Mesenchymal stem cell (in vitro differentiated cells and primary cell): ENCODE data around the gene ADSL.
"Not testable (repeated sequence)": the region's sequence is repeated elsewhere in the genome, so short reads cannot be mapped to it uniquely, and the experiment has no call there.

Experiments used
- DNase-seq: peaks from one replicate; pipeline ENCODE4 v3.0.0-alpha.2; 2013
- H2AFZ ChIP-seq: one replicate; pipeline ENCODE4 v1.6.1; 2013; ENCODE audit warnings: low read depth, mild to moderate bottlenecking, control low read depth, inconsistent platforms, low read length, moderate library complexity
- H2AK5ac ChIP-seq: 2 replicates; pipeline ENCODE4 v1.6.1; 2013; ENCODE audit warnings: low read length, moderate library complexity, mild to moderate bottlenecking, inconsistent platforms; ENCODE audit not compliant: severe bottlenecking
- H2BK120ac ChIP-seq: one replicate; pipeline ENCODE4 v1.6.1; 2013; ENCODE audit warnings: low read depth, mild to moderate bottlenecking, inconsistent platforms, low read length, moderate library complexity
- H2BK12ac ChIP-seq, 2 experiments: one replicate each; pipeline ENCODE4 v1.6.1; 2013; ENCODE audit warnings: inconsistent platforms in 2 of 2, low read length in 2 of 2, mild to moderate bottlenecking in 2 of 2, moderate library complexity in 2 of 2, control low read depth in 1 of 2
- H2BK15ac ChIP-seq: one replicate; pipeline ENCODE4 v1.6.1; 2013; ENCODE audit warnings: mild to moderate bottlenecking, low read depth, inconsistent platforms; ENCODE audit not compliant: poor library complexity, severe bottlenecking
- H2BK5ac ChIP-seq: 2 replicates; pipeline ENCODE4 v1.6.1; 2013; ENCODE audit warnings: low read depth, mild to moderate bottlenecking, low read length, control low read depth, inconsistent platforms; ENCODE audit not compliant: poor library complexity, severe bottlenecking
- H3K14ac ChIP-seq, 2 experiments: one replicate each; pipeline ENCODE4 v1.6.1; 2013; ENCODE audit warnings: inconsistent platforms in 2 of 2, low read length in 2 of 2, control low read depth in 1 of 2, mild to moderate bottlenecking in 1 of 2, moderate library complexity in 1 of 2
- H3K18ac ChIP-seq, 2 experiments: one replicate each; pipeline ENCODE4 v1.6.1; 2013; ENCODE audit warnings: inconsistent platforms in 2 of 2, low read length in 2 of 2, control low read depth in 1 of 2, low read depth in 1 of 2, mild to moderate bottlenecking in 1 of 2
- H3K23ac ChIP-seq, 2 experiments: one replicate each; pipeline ENCODE4 v1.6.1; 2013; ENCODE audit warnings: inconsistent platforms in 2 of 2, low read length in 2 of 2, mild to moderate bottlenecking in 2 of 2, moderate library complexity in 2 of 2, control low read depth in 1 of 2
- H3K27ac ChIP-seq: 2 replicates; pipeline ENCODE4 v1.5.1; 2013; ENCODE audit warnings: mild to moderate bottlenecking, moderate library complexity, low read length, control low read depth, inconsistent platforms; ENCODE audit not compliant: poor library complexity, severe bottlenecking
- H3K27me3 ChIP-seq, 2 experiments: 2 replicates each; pipeline versions ENCODE4 v1.6.1 to v1.7.0; 2013; ENCODE audit warnings: low read length in 2 of 2, mild to moderate bottlenecking in 2 of 2, moderate library complexity in 2 of 2, control low read depth in 1 of 2, inconsistent platforms in 1 of 2; ENCODE audit not compliant: control insufficient read depth in 1 of 2, insufficient read depth in 1 of 2
- H3K36me3 ChIP-seq, 2 experiments: 2 replicates each; pipeline versions ENCODE4 v1.6.1 to v1.7.0; 2013; ENCODE audit warnings: low read length in 2 of 2, control low read depth in 1 of 2, inconsistent platforms in 1 of 2, low read depth in 1 of 2, mild to moderate bottlenecking in 1 of 2; ENCODE audit not compliant: insufficient read depth in 2 of 2, control insufficient read depth in 1 of 2
- H3K4ac ChIP-seq, 2 experiments: one replicate each; pipeline ENCODE4 v1.6.1; 2013; ENCODE audit warnings: inconsistent platforms in 2 of 2, low read length in 2 of 2, mild to moderate bottlenecking in 2 of 2, moderate library complexity in 2 of 2, control low read depth in 1 of 2, low read depth in 1 of 2
- H3K4me1 ChIP-seq: 2 replicates; pipeline ENCODE4 v1.6.1; 2013; ENCODE audit warnings: low read depth, low read length, control low read depth; ENCODE audit not compliant: control insufficient read depth, insufficient read depth
- H3K4me2 ChIP-seq: 2 replicates; pipeline ENCODE4 v1.6.1; 2013; ENCODE audit warnings: low read length, mild to moderate bottlenecking, inconsistent platforms; ENCODE audit not compliant: poor library complexity, severe bottlenecking
- H3K4me3 ChIP-seq, 2 experiments: 2 replicates each; pipeline versions ENCODE4 v1.5.1 to v1.7.0; 2013; ENCODE audit warnings: low read length in 2 of 2, mild to moderate bottlenecking in 2 of 2, control low read depth in 1 of 2, low read depth in 1 of 2; ENCODE audit not compliant: insufficient read depth in 1 of 2
- H3K79me1 ChIP-seq: replicated peaks from 2 replicates; pipeline ENCODE4 v1.6.1; 2013; ENCODE audit warnings: mild to moderate bottlenecking, control low read depth, low read length, inconsistent platforms; ENCODE audit not compliant: poor library complexity, severe bottlenecking
- H3K9ac ChIP-seq: 2 replicates; pipeline ENCODE4 v1.7.0; 2013; ENCODE audit warnings: mild to moderate bottlenecking, low read length, moderate library complexity
- H3K9me3 ChIP-seq: 2 replicates; pipeline ENCODE4 v1.7.0; 2013; ENCODE audit warnings: mild to moderate bottlenecking, low read length; ENCODE audit not compliant: control insufficient read depth
- H4K8ac ChIP-seq: one replicate; pipeline ENCODE4 v1.6.1; 2013; ENCODE audit warnings: inconsistent platforms, mild to moderate bottlenecking, low read length, moderate library complexity
- H4K91ac ChIP-seq: one replicate; pipeline ENCODE4 v1.6.1; 2013; ENCODE audit warnings: mild to moderate bottlenecking, low read length, inconsistent platforms
- WGBS: methylation state at CpG from one replicate; pipeline ENCODE4 v1.1.7; 2013; ENCODE audit warnings: mixed read lengths; 5-methylcytosine and 5-hydroxymethylcytosine counted together

The ADSL gene

GRCh38 chr22:40374567-40374966, 28.3 kb downstream of the ADSL start:
- 97% methylated on average over 8 of the region's 8 CpGs for WGBS
- Histone ChIP-seq H2BK5ac (no peak overlapping the region), H4K91ac (no peak overlapping the region), H3K4me1 (peaks cover 3% of the 10 kb centered on the region), H2AK5ac (no peak overlapping the region), H3K4ac (no peak overlapping the region), H2BK12ac (no peak overlapping the region), H4K8ac (no peak overlapping the region), H3K9ac (no peak overlapping the region), H3K14ac (no peak overlapping the region), H3K79me1 (peaks cover 37% of the 10 kb centered on the region), H3K18ac (no peak overlapping the region), H3K4me2 (no peak overlapping the region), H3K36me3 (peaks cover 0 to 11% of the 10 kb centered on the region in 2 experiments), H3K4me3 (no peak overlapping the region), H3K27ac (no peak overlapping the region), H3K9me3 (no peaks in the 10 kb centered on the region), H3K23ac (no peak overlapping the region), H2BK15ac (no peak overlapping the region), H2AFZ (no peak overlapping the region), H2BK120ac (no peak overlapping the region), H3K27me3 (no peaks in the 10 kb centered on the region)
- no peak for DNase-seq

GRCh38 chr22:40376149-40376548, 29.8 kb downstream of the ADSL start:
- Histone ChIP-seq H4K8ac (no peak overlapping the region), H3K4ac (no peak overlapping the region), H3K14ac (no peak overlapping the region), H3K18ac (no peak overlapping the region), H3K9ac (no peak overlapping the region), H2BK15ac (no peak overlapping the region), H2AK5ac (no peak overlapping the region), H2BK5ac (no peak overlapping the region), H2BK120ac (no peak overlapping the region), H3K4me2 (no peak overlapping the region), H2BK12ac (no peak overlapping the region), H3K27ac (no peak overlapping the region), H2AFZ (no peak overlapping the region), H4K91ac (no peak overlapping the region), H3K36me3 (peaks cover 0 to 11% of the 10 kb centered on the region in 2 experiments), H3K4me3 (no peak overlapping the region), H3K4me1 (peaks cover 1% of the 10 kb centered on the region), H3K9me3 (no peaks in the 10 kb centered on the region), H3K27me3 (no peaks in the 10 kb centered on the region), H3K79me1 (peaks cover 41% of the 10 kb centered on the region), H3K23ac (no peak overlapping the region)
- WGBS = 100% methylated on average over 4 of the region's 5 CpGs
- no peak for DNase-seq

GRCh38 chr22:40377931-40378330, 31.6 kb downstream of the ADSL start:
- Histone ChIP-seq H3K27ac (no peak overlapping the region), H3K4me3 (no peak overlapping the region), H3K9ac (no peak overlapping the region), H3K4me1 (peaks cover 1% of the 10 kb centered on the region), H2BK5ac (no peak overlapping the region), H3K79me1 (peaks cover 46% of the 10 kb centered on the region), H3K9me3 (no peaks in the 10 kb centered on the region), H2BK120ac (no peak overlapping the region), H3K4ac (no peak overlapping the region), H3K18ac (no peak overlapping the region), H2BK12ac (no peak overlapping the region), H3K23ac (no peak overlapping the region), H3K27me3 (no peaks in the 10 kb centered on the region), H4K8ac (no peak overlapping the region), H3K4me2 (no peak overlapping the region), H3K36me3 (peaks cover 0 to 15% of the 10 kb centered on the region in 2 experiments), H3K14ac (no peak overlapping the region), H2BK15ac (no peak overlapping the region), H2AFZ (no peak overlapping the region), H4K91ac (no peak overlapping the region), H2AK5ac (no peak overlapping the region)
- no peak for DNase-seq
- 100% methylated on average over 2 of the region's 2 CpGs for WGBS

GRCh38 chr22:40378448-40378847, 32.1 kb downstream of the ADSL start:
- not testable (repeated sequence) for H2AFZ ChIP-seq, H3K9ac ChIP-seq, H3K14ac ChIP-seq, DNase-seq, H4K8ac ChIP-seq, H2BK15ac ChIP-seq, H3K18ac ChIP-seq, H2BK120ac ChIP-seq, H3K23ac ChIP-seq, H3K27me3 ChIP-seq, H3K4me3 ChIP-seq, H2BK12ac ChIP-seq, H4K91ac ChIP-seq, H2AK5ac ChIP-seq, H2BK5ac ChIP-seq, H3K4me1 ChIP-seq, H3K27ac ChIP-seq, H3K4me2 ChIP-seq, H3K9me3 ChIP-seq, H3K4ac ChIP-seq
- H3K36me3 ChIP-seq = peaks cover 0 to 10% of the 10 kb centered on the region in 2 experiments
- H3K79me1 ChIP-seq = peaks cover 47% of the 10 kb centered on the region
- WGBS = 93% methylated on average over 9 of the region's 11 CpGs
